Panc1 (cell line): ENCODE measurements around the gene AMOTL1. TPM values are rescaled to one million over a fixed set of nuclear protein-coding genes. Genes with fewer than 3 reads are reported as not detected.

Source experiments
- ATAC-seq: fragments of 200-7000 bp; cut with Tn5 transposase; 2 replicates; pipeline ENCODE4 v1.9.1; 2020; ENCODE audit warnings: mild to moderate bottlenecking, moderate library complexity
- BruUV-seq: library from RNA; stranded (reverse); fragments of 400-500 nt; replicated peaks from 2 replicates; lab custom pipeline; 2021; lab: Mats Ljungman, UMichigan
- CTCF ChIA-PET: fragments of 300-600 bp; sonication (Branson Sonifier 250); formaldehyde crosslinking; loops from one replicate; lab custom pipeline; 2022; ENCODE audit warnings: antibody characterized with exemption; lab: Charles Lee
- POLR2A ChIA-PET: fragments of 300-600 bp; sonication (Branson Sonifier 250); formaldehyde crosslinking; loops from one replicate; lab custom pipeline; 2022; ENCODE audit warnings: antibody characterized with exemption; lab: Charles Lee
- DNase-seq: peaks from one replicate; pipeline ENCODE4 v3.0.0-alpha.2; 2010; ENCODE audit warnings: low read depth, low spot score
- H3K27ac ChIP-seq: 2 replicates; pipeline ENCODE4 v1.5.1; 2011; ENCODE audit warnings: mild to moderate bottlenecking, low read length, inconsistent platforms
- H3K27me3 ChIP-seq: fragments of 200-500 bp; sonication (Bioruptor generic); 2 replicates; pipeline ENCODE4 v1.6.0; 2014; ENCODE audit warnings: low read length, inconsistent platforms; ENCODE audit not compliant: control insufficient read depth, insufficient read depth
- H3K36me3 ChIP-seq: fragments of 200-500 bp; sonication (Bioruptor generic); 2 replicates; pipeline ENCODE4 v1.5.1; 2014; ENCODE audit warnings: inconsistent platforms, mild to moderate bottlenecking, low read length, moderate library complexity; ENCODE audit not compliant: control insufficient read depth, insufficient read depth
- H3K4me1 ChIP-seq: 2 replicates; pipeline ENCODE4 v1.5.1; 2011; ENCODE audit warnings: inconsistent platforms, mild to moderate bottlenecking, low read length, moderate library complexity; ENCODE audit not compliant: control insufficient read depth, insufficient read depth
- H3K4me3 ChIP-seq, 2 experiments: 2 replicates each; pipeline ENCODE4 v1.5.1; 2011 to 2012; ENCODE audit warnings: low read depth in 2 of 2, low read length in 2 of 2, mild to moderate bottlenecking in 2 of 2, inconsistent platforms in 1 of 2, moderate library complexity in 1 of 2
- H3K9me3 ChIP-seq: fragments of 200-500 bp; sonication (Bioruptor generic); 2 replicates; pipeline ENCODE4 v1.5.1; 2014; ENCODE audit warnings: low read depth, mild to moderate bottlenecking, inconsistent platforms, low read length, moderate library complexity; ENCODE audit not compliant: control insufficient read depth, insufficient read depth
- CTCF ChIP-seq: fragments of 450-650 bp; IDR thresholded peaks from 2 replicates; pipeline ENCODE4 v1.5.1; 2017; ENCODE audit warnings: mild to moderate bottlenecking
- POLR2AphosphoS5 ChIP-seq: IDR thresholded peaks from 2 replicates; pipeline ENCODE4 v1.6.1; 2012; ENCODE audit warnings: mild to moderate bottlenecking, low read depth, low read length, moderate library complexity
- REST ChIP-seq, 2 experiments: IDR thresholded peaks; 2 replicates each; pipeline ENCODE4 v1.6.1; 2011 to 2012; ENCODE audit warnings: low read depth in 2 of 2, control low read depth in 1 of 2, low read length in 1 of 2, mild to moderate bottlenecking in 1 of 2, moderate library complexity in 1 of 2; ENCODE audit not compliant: insufficient read depth in 1 of 2
- SIN3A ChIP-seq: IDR thresholded peaks from 2 replicates; pipeline ENCODE4 v1.6.1; 2012; ENCODE audit warnings: low read depth, mild to moderate bottlenecking, low read length, moderate library complexity, borderline replicate concordance; ENCODE audit not compliant: insufficient read depth
- TCF7L2 ChIP-seq: IDR thresholded peaks from 2 replicates; pipeline ENCODE4 v1.6.1; 2011; ENCODE audit warnings: mild to moderate bottlenecking, low read depth, low read length, inconsistent platforms
- in situ Hi-C: cut with HindIII; loops from 2 replicates; pipeline ENCODE4 v1.10.0; 2016; ENCODE audit warnings: low sequenced_read_pairs, low pct_unique_long_range_greater_than_20kb
- intact Hi-C: fragments of 100-400 bp; cut with micrococcal nuclease; formaldehyde crosslinking; loops from one replicate; pipeline ENCODE4 v1.10.0; 2022; ENCODE audit not compliant: unreplicated experiment
- total RNA-seq: library from RNA; stranded (reverse); gene quantifications from one replicate; pipeline ENCODE4 v1.2.1, GENCODE V29; 2021; ENCODE audit not compliant: unreplicated experiment

AMOTL1 gene
- total RNA-seq, 1 experiment from 2014 or later = 16.0 TPM

GRCh38 chr11:94794287-94795168, 26.4 kb downstream of the AMOTL1 start:
- BruUV-seq = no TSS peak
- ATAC-seq (peak; percentile 39; the same call in 1 of the 2 replicates), DNase-seq (no peak)
- in situ Hi-C loops = no loop called here
- ChIA-PET CTCF (no interaction called here), POLR2A (no interaction called here)
- Histone ChIP-seq H3K27me3 (0 out of 2 replicates have a peak, but pooled peaks cover 2% of the 10 kb centered on the region), H3K4me1 (peaks cover 26% of the 10 kb centered on the region), H3K36me3 (no peaks in the 10 kb centered on the region), H3K27ac (no peak overlapping the region), H3K4me3 (no peak overlapping the region), H3K9me3 (no peaks in the 10 kb centered on the region)
- TF ChIP-seq SIN3A = no peak
- TF ChIP-seq TCF7L2 = no peak
- no peak for TF ChIP-seq POLR2AphosphoS5
- no peak for TF ChIP-seq CTCF
- TF ChIP-seq REST (IDR thresholded peaks at IDR 0.05; ENCODE audit: insufficient read depth in 1 of 2, low read depth in 2 of 2, low read length in 1 of 2) = no peak
- intact Hi-C loops = no loop called here

- no TSS peak for BruUV-seq
Observed at GRCh38 chr11:94795476-94796189, 27.5 kb downstream of the AMOTL1 start.

More at GRCh38 chr11:94795476-94796189, 27.5 kb downstream of the AMOTL1 start:
- TF ChIP-seq SIN3A (no peak), POLR2AphosphoS5 (no peak), CTCF (no peak), TCF7L2 (no peak)
- CTCF ChIA-PET = no interaction called here
- Histone ChIP-seq H3K27ac (no peak overlapping the region), H3K9me3 (no peaks in the 10 kb centered on the region), H3K27me3 (0 out of 2 replicates have a peak, but pooled peaks cover 2% of the 10 kb centered on the region), H3K36me3 (no peaks in the 10 kb centered on the region), H3K4me3 (no peak overlapping the region), H3K4me1 (peaks cover 16% of the 10 kb centered on the region)
- POLR2A ChIA-PET = no interaction called here
- ATAC-seq (no peak), DNase-seq (no peak)
- in situ Hi-C loops = no loop called here
- intact Hi-C loops = no loop called here
